SK-N-MC (cell line): ENCODE measurements around the gene NHSL1.

Source experiments
- EZH2 ChIP-seq: fragments of 200-600 bp; sonication (generic); IDR thresholded peaks from one replicate; pipeline ENCODE4 v1.6.1; 2017; ENCODE audit warnings: antibody characterized with exemption
- FOXP2 ChIP-seq: optimal IDR thresholded peaks from 2 replicates; pipeline ENCODE3; 2011; ENCODE audit warnings: mild to moderate bottlenecking, moderate library complexity; ENCODE audit not compliant: insufficient read depth; ENCODE audit errors: extremely low read length, control extremely low read depth
- POLR2AphosphoS5 ChIP-seq: IDR thresholded peaks from 2 replicates; pipeline ENCODE4 v1.6.1; 2012; ENCODE audit warnings: mild to moderate bottlenecking, low read depth, low read length, borderline replicate concordance

GRCh38 chr6:138476116-138476515, 23.2 kb downstream of the NHSL1 start:
- TF ChIP-seq POLR2AphosphoS5 (no peak), EZH2 (no peak), FOXP2 (no peak)
